GM21619 (cell line): ENCODE data around the gene UTP20.
A peak's percentile ranks its signal among the peaks of the same experiment; 100 is the strongest.

Experiments
- ATAC-seq: cut with Tn5 transposase; IDR thresholded peaks from one replicate; pipeline ENCODE4 v1.9.1; 2021; ENCODE audit not compliant: unreplicated experiment

Gene UTP20

GRCh38 chr12:101280006-101280505, at the start of gene UTP20:
Gene UTP20 (plus strand): TSS chr12:101280105. CDS start chr12:101280283, 178 bp downstream.
- peak; percentile 99 for ATAC-seq

- ATAC-seq = no peak
Measured at GRCh38 chr12:101230547-101230946, 49.4 kb upstream of the UTP20 start.

GRCh38 chr12:101231636-101232035, 48.3 kb upstream of the UTP20 start:
- no peak for ATAC-seq

- no peak for ATAC-seq
Measured at GRCh38 chr12:101235686-101236085, 44.2 kb upstream of the UTP20 start.

- ATAC-seq = no peak
Measured at GRCh38 chr12:101238306-101238705, 41.6 kb upstream of the UTP20 start.

- no peak for ATAC-seq
Measured at GRCh38 chr12:101238800-101239329, 41.0 kb upstream of the UTP20 start.

- ATAC-seq = no peak
Measured at GRCh38 chr12:101243074-101243473, 36.8 kb upstream of the UTP20 start.

- no peak for ATAC-seq
Measured at GRCh38 chr12:101243616-101244015, 36.3 kb upstream of the UTP20 start.

- no peak for ATAC-seq
Measured at GRCh38 chr12:101256266-101256665, 23.6 kb upstream of the UTP20 start.

GRCh38 chr12:101257357-101257756, 22.5 kb upstream of the UTP20 start:
- no peak for ATAC-seq

- no peak for ATAC-seq
Measured at GRCh38 chr12:101267111-101267510, 12.8 kb upstream of the UTP20 start.

GRCh38 chr12:101276433-101276832, 3.5 kb upstream of the UTP20 start:
- ATAC-seq = no peak

GRCh38 chr12:101277443-101277842, 2.5 kb upstream of the UTP20 start:
- no peak for ATAC-seq

- ATAC-seq = no peak
Measured at GRCh38 chr12:101287357-101287756, 7.5 kb downstream of the UTP20 start.

- no peak for ATAC-seq
Measured at GRCh38 chr12:101297661-101298060, 17.8 kb downstream of the UTP20 start.

GRCh38 chr12:101298426-101298825, 18.5 kb downstream of the UTP20 start:
- ATAC-seq = no peak

GRCh38 chr12:101299346-101299745, 19.4 kb downstream of the UTP20 start:
- ATAC-seq = no peak

- no peak for ATAC-seq
Measured at GRCh38 chr12:101299931-101300330, 20.0 kb downstream of the UTP20 start.

GRCh38 chr12:101302741-101303140, 22.8 kb downstream of the UTP20 start:
- no peak for ATAC-seq

- ATAC-seq = no peak
Measured at GRCh38 chr12:101305226-101305779, 25.4 kb downstream of the UTP20 start.

- no peak for ATAC-seq
Measured at GRCh38 chr12:101305794-101306193, 25.9 kb downstream of the UTP20 start.

GRCh38 chr12:101322480-101322879, 42.6 kb downstream of the UTP20 start:
- ATAC-seq = no peak

GRCh38 chr12:101323255-101323654, 43.4 kb downstream of the UTP20 start:
- ATAC-seq = no peak
